Neural cell (in vitro differentiated cells): ENCODE measurements around the gene ZHX3.

Source experiments
- EP300 ChIP-seq: fragments of 450-650 bp; conservative IDR thresholded peaks from 2 replicates; pipeline ENCODE4 v1.6.1; 2014; ENCODE audit warnings: antibody characterized with exemption, mild to moderate bottlenecking, moderate library complexity; ENCODE audit not compliant: poor library complexity, severe bottlenecking
- EZH2 ChIP-seq: fragments of 200-600, 300-800 bp; shearing (Covaris generic), sonication (generic); IDR thresholded peaks from 2 replicates; pipeline ENCODE4 v1.6.1; 2014; ENCODE audit warnings: antibody characterized with exemption, low read length, borderline replicate concordance, mild to moderate bottlenecking; ENCODE audit not compliant: insufficient read depth, poor library complexity, severe bottlenecking
- POLR2AphosphoS5 ChIP-seq: IDR thresholded peaks from 2 replicates; pipeline ENCODE4 v1.6.1; 2012
- RAD21 ChIP-seq: fragments of 450-650 bp; conservative IDR thresholded peaks from 2 replicates; pipeline ENCODE4 v1.6.1; 2014; ENCODE audit warnings: antibody characterized with exemption, mild to moderate bottlenecking, moderate library complexity
- SMC3 ChIP-seq: fragments of 450-650 bp; conservative IDR thresholded peaks from 2 replicates; pipeline ENCODE4 v1.6.1; 2014; ENCODE audit warnings: antibody characterized with exemption, mild to moderate bottlenecking, moderate library complexity; ENCODE audit not compliant: poor library complexity
- TF ChIP-seq, protein P1 (sequence below): fragments of 450-650 bp; IDR thresholded peaks from 2 replicates; pipeline ENCODE4 v1.5.1; 2014; ENCODE audit warnings: antibody characterized with exemption, mild to moderate bottlenecking, moderate library complexity; ENCODE audit not compliant: poor library complexity, severe bottlenecking

DNA sequence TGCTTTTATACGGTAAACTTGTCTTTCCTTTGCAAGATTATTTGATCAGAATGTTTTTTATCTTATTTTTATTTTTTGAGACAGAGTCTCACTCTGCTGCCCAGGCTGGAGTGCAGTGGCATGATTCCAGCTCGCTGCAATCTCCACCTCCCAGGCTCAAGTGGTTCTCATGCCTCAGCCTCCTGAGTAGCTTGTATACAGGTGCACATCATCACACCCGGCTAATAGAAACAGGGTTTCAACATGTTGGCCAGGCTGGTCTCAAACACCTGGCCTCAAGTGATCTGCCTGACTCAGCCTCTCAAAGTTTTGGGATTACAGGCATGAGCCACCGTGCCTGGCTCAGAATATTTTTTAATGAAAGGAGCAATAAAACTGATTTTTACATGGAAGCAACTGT is 14.2 kb upstream of the ZHX3 start:
- TF ChIP-seq, protein P1, sequence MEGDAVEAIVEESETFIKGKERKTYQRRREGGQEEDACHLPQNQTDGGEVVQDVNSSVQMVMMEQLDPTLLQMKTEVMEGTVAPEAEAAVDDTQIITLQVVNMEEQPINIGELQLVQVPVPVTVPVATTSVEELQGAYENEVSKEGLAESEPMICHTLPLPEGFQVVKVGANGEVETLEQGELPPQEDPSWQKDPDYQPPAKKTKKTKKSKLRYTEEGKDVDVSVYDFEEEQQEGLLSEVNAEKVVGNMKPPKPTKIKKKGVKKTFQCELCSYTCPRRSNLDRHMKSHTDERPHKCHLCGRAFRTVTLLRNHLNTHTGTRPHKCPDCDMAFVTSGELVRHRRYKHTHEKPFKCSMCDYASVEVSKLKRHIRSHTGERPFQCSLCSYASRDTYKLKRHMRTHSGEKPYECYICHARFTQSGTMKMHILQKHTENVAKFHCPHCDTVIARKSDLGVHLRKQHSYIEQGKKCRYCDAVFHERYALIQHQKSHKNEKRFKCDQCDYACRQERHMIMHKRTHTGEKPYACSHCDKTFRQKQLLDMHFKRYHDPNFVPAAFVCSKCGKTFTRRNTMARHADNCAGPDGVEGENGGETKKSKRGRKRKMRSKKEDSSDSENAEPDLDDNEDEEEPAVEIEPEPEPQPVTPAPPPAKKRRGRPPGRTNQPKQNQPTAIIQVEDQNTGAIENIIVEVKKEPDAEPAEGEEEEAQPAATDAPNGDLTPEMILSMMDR = no peak
- TF ChIP-seq POLR2AphosphoS5 (no peak), RAD21 (no peak), EZH2 (no peak), SMC3 (no peak), EP300 (no peak)
